ENCODE data around the gene GSPT1.
"Not testable (repeated sequence)": the region's sequence is repeated elsewhere in the genome, so short reads cannot be mapped to it uniquely, and the experiment has no call there.

Gene GSPT1

DNA sequence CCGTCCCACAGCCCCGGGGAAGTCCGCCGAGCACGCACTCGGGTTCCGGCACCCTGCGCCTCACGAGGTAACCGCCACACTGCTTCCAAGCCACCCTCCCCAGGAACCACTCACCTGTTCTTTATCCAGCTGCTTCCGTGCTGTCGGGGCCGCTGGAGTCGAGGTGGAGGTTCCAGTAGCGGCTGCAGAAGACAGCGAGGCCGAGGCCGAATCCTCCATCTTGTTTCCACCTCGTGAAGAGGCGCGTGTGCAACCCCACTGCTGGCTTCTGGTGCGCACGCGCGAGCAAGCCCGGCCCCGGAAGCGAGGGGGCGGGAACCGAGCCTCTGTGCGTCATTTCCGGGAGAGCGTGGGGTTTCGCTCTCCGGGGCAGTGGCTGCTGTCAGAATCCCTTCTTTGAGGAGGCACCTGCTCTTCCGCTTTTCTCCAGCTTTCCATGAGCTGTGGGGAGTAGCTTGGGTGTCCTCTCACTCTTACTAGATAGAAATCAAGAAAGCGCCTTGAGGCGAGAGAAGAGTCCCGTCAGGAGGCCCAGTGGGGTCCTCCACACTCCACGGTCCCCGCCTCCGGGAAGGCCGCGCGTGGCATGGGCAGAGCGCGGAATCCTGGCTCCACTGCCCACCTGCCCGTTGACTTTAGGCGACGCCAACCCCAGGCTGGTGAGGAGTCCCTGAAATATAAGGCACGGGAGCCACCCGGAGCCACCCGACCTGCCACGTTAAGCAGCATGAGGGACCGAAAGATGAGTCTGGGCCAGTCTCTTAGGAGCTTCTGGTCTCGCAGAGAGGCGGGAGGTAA lies 64.3 kb downstream of the GSPT1 start, which contains the start of gene RSL1D1:
RSL1D1 (minus strand) TSS at position 249 of the 798 bp plus-strand sequence; CDS start at position 219, 30 bp downstream.
- DNase-seq = peak; percentile 85 to 88 (median 86)

DNA sequence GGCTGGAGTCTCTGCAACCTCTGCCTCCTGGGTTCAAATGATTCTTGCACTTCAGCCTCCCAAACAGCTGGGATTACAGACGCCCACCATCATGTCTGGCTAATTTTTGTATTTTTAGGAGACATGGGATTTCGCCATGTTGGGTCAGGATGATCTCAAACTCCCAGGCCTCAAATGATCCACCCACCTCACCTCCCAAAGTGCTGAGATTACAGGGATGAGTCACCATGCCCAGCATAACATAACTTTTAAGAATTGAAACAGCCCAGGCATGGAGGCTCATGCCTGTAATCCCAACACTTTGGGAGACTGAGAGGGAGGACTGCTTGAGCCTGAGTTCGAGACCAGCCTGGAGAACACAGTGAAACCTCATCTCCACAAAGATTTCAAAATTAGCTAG lies 66.9 kb downstream of the GSPT1 start:
- DNase-seq = no peak

DNA sequence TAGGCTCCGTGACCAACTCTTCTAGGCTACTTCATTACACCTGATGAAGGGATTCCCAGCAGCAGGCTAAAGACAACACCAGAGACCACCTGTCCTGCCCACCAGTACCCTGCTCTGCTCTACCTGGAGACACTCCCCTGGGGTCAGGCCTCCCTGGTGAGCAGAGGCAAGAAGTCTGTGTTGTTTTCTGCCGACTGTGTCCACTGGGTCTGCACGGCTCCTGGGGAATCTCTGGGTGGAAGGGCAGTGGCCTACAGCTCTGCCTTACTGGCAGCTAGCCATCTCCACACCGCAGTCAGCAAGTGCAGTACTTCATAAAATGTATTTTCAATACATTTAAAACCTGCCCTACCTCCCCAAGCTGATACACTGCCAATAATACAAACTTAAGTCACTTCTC lies 71.3 kb downstream of the GSPT1 start:
- no peak for DNase-seq

DNA sequence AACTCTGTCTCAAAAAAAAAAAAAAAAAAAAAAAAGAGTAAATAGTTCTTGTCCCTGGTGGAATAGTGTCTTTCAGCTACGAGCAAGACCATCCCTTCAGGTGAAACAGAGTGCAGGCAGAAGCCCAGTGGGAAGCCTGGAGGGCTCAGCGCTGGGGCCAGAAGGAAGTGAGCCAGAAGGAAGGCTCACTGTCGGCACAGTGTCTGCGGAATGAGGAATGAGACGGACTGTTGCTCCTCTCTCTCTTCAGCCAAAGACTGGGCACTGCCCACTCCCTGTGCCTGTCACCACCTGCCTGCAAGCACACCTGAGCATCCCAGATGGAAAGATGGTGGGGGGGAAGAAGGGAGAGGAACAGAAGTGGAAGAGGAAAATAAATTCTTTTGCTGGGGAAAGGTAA lies 71.9 kb downstream of the GSPT1 start:
- DNase-seq = no peak

DNA sequence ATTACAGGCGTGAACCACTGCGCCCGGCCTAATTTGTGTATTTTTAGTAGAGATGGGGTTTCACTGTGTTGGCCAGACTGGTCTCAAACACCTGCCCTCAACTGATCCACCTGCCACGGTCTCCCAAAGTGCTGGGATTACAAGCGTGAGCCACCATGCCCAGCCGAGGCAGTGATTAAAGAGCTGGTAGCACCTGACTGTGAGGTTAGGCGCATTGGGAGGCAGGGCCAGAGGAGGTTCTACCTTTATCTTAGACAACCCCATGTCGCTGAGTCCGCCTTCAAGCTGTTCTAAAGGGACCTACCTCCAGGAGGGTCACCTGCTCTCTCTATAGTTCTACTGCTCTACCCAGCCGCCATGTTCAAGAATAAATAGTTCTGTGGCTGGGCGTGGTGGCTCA lies 72.5 kb downstream of the GSPT1 start:
- no peak for DNase-seq

DNA sequence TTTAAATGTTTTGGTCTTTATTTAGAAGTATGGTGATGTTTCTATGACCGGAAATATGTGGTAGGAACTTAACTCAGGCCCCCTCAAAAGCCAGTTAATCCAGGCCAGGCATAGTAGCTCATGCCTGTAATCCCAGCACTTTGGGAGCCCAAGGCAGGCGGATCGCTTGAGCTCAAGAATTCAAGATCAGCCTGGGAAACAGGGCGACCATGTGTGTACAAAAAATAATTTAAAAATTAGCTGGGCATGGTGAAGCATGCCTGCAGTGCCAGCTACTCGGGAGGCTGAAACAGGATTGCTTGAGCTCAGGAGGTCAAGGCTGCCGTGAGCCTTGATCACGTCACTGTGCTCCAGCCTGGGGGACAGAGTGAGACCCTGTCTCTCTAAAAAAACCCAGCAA lies 74.7 kb downstream of the GSPT1 start:
- no peak for DNase-seq

DNA sequence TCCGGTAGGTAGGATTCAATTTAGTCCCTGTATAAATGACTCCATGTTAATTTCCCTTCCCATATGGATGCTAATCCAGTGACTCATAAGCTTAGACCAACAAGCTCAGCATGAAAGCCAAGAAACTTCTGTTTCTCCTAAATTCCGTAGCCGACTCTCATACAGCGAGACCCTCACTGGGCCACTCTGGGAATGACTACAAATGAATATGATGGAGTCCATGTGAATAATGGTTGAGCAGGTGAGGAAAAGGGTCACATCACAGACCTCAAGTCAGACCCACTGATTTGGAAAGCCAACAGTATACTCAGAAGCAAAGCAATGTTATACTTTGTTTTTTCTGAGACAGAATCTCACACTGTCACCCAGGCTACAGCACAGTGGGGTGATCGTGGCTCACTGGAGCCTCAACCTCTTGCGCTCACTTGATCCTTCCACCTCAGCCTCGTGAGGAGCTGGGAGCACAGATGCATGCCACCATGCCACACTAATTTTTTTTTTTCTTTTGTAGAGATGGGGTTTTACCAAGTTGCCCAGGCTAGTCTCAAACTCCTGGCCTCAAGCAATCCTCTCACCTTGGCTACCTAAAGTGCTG lies 79.0 kb downstream of the GSPT1 start:
- no peak for DNase-seq

DNA sequence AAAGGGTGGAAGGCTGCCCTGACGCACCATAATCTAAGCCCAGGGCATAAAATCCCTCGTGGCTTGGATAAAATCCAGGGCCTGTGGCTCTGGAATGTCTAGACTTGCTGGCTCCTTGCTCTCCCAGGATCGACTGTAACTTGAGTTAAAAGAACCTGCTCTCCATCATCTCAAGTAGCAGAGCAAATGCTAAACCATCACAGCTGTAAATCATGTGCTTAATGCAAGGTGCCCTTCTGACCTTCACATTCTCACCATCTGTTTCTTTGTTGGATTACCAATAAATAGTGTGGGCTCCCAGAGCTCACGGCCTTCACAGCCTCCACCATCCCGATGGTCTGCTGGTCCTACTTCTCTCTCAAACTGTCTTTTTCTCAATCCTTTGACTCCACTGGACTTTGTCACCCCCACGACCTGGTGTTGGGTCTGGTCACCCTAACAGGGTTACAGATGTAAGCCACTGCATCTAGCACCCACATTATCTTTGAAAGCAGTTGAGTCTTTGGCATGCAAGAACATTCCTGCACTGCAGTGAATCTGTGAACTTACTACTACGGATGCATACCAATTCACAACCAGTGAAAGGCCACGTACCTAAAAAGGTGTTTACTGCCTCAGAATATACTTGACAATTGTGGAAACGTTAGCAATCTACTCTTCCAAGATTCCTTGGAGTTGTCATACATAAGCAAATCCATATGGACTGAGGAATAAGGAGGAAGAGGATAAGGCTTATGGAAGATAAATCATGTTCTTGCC lies 79.7 kb downstream of the GSPT1 start:
- no peak for DNase-seq

DNA sequence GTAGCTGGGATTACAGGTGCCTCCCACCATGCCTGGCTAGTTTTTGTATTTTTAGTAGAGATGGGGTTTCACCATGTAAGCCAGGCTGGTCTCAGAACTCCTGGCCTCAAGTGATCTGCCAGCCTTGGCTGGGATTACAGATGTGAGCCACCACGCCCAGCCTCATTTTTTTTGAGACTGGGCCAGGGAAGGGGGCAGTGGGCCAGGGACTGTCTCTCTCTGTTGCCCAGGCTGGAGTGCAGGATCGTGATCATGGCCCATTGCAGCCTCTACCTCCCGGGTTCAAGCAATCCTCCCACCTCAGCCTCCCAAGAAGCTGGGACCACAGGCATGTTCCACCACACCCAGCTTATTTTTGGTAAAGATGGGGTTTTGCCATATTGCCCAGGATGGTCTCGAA lies 80.4 kb downstream of the GSPT1 start:
- DNase-seq = no peak

DNA sequence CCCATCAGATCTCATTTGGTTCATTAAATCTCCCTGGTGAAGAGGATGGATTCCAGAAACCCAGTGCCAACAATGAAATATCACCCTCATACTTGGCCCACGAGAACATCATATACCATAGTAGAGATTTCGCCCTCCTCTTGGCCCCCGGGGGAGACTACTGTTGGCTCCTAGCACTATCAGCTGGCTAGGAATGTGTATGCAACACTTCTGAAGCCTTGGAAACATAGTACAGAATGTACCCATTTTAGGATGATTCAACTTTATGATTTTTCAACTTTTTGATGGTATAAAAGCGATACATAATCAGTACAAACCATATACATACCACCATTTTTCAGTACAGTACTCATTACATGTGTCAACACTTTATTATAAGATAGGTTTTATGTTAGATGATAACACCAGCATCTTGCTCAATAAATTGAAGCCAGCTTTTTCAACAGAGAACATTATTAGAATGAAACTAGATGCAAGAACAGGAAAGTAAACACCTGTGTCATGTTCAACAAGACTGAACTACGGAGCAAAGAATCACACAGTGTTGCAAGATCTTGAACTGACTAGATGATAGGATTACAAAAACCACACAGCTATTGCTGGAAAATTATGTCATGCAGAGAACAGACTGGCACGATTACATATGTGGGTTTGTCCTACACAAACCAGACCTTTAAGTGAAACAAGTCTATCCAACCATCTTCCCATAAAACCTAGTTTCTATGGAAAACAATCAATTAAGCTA lies 81.6 kb downstream of the GSPT1 start:
- no peak for DNase-seq

DNA sequence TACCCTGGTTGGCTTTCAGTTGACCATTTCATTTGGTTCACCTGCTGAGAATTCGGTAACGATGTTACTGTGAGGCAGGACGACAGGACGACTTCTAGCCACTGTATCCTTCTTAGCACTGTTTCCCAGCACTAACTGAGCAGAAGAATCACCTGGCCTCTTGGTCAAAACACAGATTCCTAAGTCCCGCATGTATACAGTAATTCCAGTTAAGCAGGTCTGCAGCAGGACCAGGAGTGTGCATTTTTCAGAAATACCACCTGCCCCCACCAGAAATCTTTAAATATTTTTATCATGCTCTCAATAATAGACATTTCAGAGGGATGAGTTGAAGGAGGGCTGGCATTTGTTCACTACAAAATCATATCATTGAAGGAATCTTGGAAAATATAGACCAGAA lies 87.1 kb downstream of the GSPT1 start:
- DNase-seq = no peak

DNA sequence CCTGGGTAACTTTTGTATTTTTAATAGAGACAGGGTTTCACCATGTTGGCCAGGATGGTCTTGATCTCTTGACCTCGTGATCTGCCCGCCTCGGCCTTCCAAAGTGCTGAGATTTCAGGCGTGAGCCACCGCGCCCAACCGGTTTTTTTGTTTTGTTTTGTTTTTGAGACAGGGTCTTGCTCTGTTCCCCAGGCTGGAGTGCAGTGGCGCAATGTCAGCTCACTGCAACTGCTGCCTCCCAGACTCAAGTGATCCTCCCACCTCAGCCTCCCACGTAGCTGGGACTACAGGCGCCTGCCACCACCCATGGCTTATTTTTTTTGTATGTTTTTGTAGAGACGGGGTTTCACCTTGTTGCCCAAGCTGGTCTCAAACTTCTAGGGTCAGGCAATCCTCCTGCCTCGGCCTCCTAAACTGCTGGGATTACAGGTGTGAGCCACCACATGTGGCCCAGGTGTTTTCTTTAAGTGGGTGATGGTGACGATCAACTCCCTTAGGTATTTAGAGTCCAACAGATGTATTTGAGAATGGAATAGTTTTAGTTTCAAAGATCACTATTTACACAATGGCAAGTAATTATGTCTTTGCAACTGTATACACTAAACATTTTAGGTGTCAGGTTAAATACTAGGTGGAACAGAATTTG lies 90.1 kb downstream of the GSPT1 start:
- DNase-seq = not testable (repeated sequence)

DNA sequence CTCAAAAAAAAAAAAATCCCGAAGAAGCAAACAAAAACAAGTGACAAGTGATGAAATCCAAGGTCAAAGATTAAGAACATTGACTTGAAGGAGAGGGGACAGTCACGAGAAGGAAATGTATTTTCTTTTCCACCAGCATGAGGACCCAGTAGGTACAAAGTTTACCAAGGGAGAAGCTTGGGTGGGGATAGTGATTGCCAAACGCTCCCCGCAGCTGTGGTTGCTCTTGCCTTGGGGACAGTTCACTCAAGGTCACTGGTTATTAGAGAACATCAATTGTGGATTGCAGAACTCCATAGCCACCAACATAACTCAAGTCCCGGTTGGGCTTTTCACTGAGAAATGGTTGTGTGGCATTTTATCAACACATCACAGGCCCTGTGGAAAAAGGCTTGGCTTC lies 91.4 kb downstream of the GSPT1 start:
- no peak for DNase-seq

DNA sequence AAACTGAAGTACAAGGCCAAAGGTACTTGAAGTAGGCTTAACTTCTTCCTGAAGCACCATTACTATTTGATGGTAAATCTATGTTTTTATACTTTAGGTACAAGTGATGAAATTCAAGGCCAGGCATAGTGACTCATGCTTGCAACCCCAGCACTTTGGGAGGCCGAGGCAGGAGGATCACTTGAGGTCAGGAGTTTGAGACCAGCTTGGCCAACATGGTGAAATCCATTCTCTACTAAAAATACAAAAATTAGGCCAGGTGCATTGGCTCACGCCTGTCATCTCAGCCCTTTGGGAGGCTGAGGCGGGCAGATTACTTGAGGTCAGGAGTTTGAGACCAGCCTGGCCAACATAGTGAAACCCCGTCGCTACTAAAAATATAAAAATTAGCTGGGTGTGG lies 92.1 kb downstream of the GSPT1 start:
- not testable (repeated sequence) for DNase-seq

DNA sequence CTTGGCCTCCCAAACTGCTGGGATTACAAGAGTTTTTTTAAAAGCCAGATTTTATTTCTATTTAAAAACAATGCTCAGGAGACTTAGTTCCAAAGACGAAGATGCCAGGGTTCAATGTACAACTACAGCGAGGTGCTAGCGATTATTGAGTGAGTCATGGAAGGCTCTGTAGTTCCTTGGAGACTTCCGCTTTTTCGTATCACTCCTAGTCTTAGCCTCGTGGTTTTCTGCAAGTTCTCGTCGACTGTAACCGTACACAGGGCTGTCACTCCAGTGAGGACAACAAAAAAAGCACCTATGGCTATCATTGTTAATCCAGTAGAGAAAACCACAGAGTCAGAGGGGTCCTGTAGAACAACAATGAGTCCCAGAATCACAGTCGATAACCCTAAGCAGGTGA lies 96.0 kb downstream of the GSPT1 start:
- DNase-seq = no peak

DNA sequence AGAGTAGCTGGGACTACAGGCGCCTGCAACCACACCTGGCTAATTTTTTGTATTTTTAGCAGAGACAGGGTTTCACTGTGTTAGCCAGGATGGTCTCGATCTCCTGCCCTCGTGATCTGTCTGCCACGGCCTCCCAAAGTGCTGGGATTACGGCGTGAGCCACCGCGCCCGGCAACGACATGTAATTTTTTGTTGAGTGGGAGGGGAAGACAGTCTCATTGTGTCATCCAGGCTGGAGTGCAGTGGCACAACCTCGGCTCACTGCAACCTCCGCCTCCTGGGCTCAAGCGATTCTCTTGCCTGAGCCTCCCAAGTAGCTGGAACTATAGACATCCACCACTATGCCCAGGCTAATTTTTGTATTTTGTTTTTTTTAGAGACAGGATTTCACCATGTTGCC lies 96.8 kb downstream of the GSPT1 start:
- not testable (repeated sequence) for DNase-seq
